Pancreas (tissue), 10 donors: ENCODE results near the gene FAM53A. TPM values are rescaled to one million over a fixed set of nuclear protein-coding genes. Genes with fewer than 3 reads are reported as not detected.

ENCODE experiments used
- ATAC-seq, 4 donors: fragments of 200-7000 bp; cut with Tn5 transposase; one replicate each; pipeline versions ENCODE4 v1.8.0 to v1.9.1; 2020; ENCODE audit warnings: mild to moderate bottlenecking in 4 of 4, moderate library complexity in 4 of 4
- DNase-seq, 6 donors: peaks; one replicate each; pipeline ENCODE4 v3.0.0-alpha.2; 2020
- FAIRE-seq: peaks from 2 replicates; lab custom pipeline; 2012; peaks lifted over from hg19 to GRCh38; lab: Jason Lieb, UNC
- H3K27ac ChIP-seq, 4 donors: fragments of 200-600 bp; sonication (generic); 1 replicate in 3 of 4; 2 replicates in 1 of 4; pipeline versions ENCODE4 v1.5.0 to v1.8.0; 2020
- H3K27me3 ChIP-seq, 4 donors: fragments of 200-600 bp; one replicate each; pipeline ENCODE4 v1.8.0; 2021
- H3K36me3 ChIP-seq, 3 donors: fragments of 200-600 bp; sonication (generic) in 1 of 3; one replicate each; pipeline versions ENCODE4 v1.5.0 to v1.8.0; 2020 to 2021
- H3K4me1 ChIP-seq, 3 donors: fragments of 200-600 bp; one replicate each; pipeline ENCODE4 v1.8.0; 2021
- H3K4me3 ChIP-seq, 4 donors: fragments of 200-600 bp; sonication (generic) in 2 of 4; one replicate each; pipeline versions ENCODE4 v1.5.0 to v1.8.0; 2020 to 2021
- H3K9me3 ChIP-seq, 4 donors: fragments of 200-600 bp; one replicate each; pipeline ENCODE4 v1.8.0; 2021
- CTCF ChIP-seq, 4 donors: fragments of 200-600 bp; sonication (generic) in 3 of 4; IDR thresholded peaks; one replicate each; pipeline versions ENCODE4 v1.5.0 to v1.8.0; 2021; ENCODE audit warnings: antibody characterized with exemption in 4 of 4
- WGBS, 2 donors: extraction: QIAGEN DNeasy Blood & Tissue Kit; methylation state at CpG; one replicate each; pipeline ENCODE4 v1.1.7; 2013; 5-methylcytosine and 5-hydroxymethylcytosine counted together
- intact Hi-C, 3 donors: fragments of 100-400 bp; cut with DNase I; formaldehyde crosslinking; loops; one replicate each; pipeline versions ENCODE4 v1.11.1 to v1.14.2; 2022
- polyA plus RNA-seq, 2 donors: library from polyadenylated mRNA; stranded (reverse); fragments of 200-250 nt; gene quantifications; one replicate each; pipeline ENCODE4 v1.2.3, GENCODE V29; 2013
- total RNA-seq, 6 donors: library from RNA; stranded (reverse); fragmentation: NEBNext Ultra II Directional in 4 of 6; extraction: Animal tissue kit (Norgen Biotek cat#: 25700) in 4 of 6; gene quantifications; one replicate each; pipeline versions ENCODE4 v1.2.1 to v1.2.4, GENCODE V29; 2021 to 2023
- donor health status: healthy with polysubstance abuse.
- donor health status: DM: no; HTN: no; CAD: no; lungs with moderate emphysema.
- donor health status: DM: no; HTN: no; CAD: no.
- donor health status: control.
- donor health status: control.
- donor health status: Bipolar disorder and iron deficiency.
- donor health status: DM: yes; HTN: yes; CAD: no.
- donor health status: DM: no; HTN: no; CAD: no.
- donor health status: DM: no; HTN: no; CAD: no.
- donor health status: DM: yes; HTN: yes; CAD: no.

Gene FAM53A
- total and polyA plus RNA-seq, 8 donors: 0.60 to 2.7 (median 1.3) TPM

GRCh38 chr4:1594871-1595788, 89.0 kb downstream of the FAM53A start:
- DNase-seq (peak in 3 of 6 donors; percentile 19 to 58 (median 41)), FAIRE-seq (no peak), ATAC-seq (no peak)
- Histone ChIP-seq H3K27ac (no peak overlapping the region), H3K36me3 (no peaks in the 10 kb centered on the region), H3K4me1 (no peaks in the 10 kb centered on the region), H3K27me3 (no peaks in the 10 kb centered on the region), H3K4me3 (no peak overlapping the region), H3K9me3 (no peaks in the 10 kb centered on the region)
- TF ChIP-seq CTCF (IDR thresholded peaks at IDR 0.05): no peak
- 70 to 78% methylated on average over 24 of the region's 24 CpGs for WGBS, 2 donors
- intact Hi-C loops: no loop called here

DNA sequence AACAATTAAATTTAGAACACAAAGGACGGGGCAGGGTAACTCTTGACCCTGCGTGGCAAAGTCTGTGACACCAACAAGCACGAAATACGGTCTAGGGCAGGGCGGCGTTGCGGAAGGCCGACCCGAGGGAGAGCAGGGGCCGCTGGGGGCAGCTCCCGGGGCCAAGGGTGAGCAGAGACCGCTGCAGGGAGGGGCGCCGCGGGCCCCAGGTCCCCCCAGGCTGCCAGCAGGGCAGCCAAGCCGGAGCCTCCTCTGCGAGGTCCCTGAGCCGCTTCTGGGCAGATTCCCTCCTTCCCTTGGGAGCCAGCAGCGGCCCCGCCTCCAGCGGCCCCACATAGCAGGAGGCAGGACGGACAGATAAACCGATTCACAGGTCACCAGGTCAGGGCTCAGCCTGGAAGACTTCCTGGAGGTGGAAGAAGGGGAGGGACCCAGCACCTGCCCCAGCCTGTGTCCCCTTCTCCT, 90.2 kb downstream of the FAM53A start:
- TF ChIP-seq CTCF (IDR thresholded peaks at IDR 0.05): no peak
- intact Hi-C loops: no loop called here
- H3K36me3 ChIP-seq: no peaks in the 10 kb centered on the region
- H3K27me3 ChIP-seq: no peaks in the 10 kb centered on the region
- H3K4me1 ChIP-seq: no peaks in the 10 kb centered on the region
- no peak overlapping the region for H3K4me3 ChIP-seq
- H3K9me3 ChIP-seq: peaks cover 0 to 5% (median 0%) of the 10 kb centered on the region in 4 donors
- ATAC-seq (no peak), FAIRE-seq (no peak), DNase-seq (peak in 2 of 6 donors; percentile 28)
- WGBS, 2 donors: 48 to 50% methylated on average over 23 of the region's 23 CpGs
- H3K27ac ChIP-seq: no peak overlapping the region

GRCh38 chr4:1593458-1593857, 90.7 kb downstream of the FAM53A start:
- no peaks in the 10 kb centered on the region for H3K27me3 ChIP-seq
- intact Hi-C loops: no loop called here
- TF ChIP-seq CTCF (IDR thresholded peaks at IDR 0.05): no peak
- 28 to 40% methylated on average over 19 of the region's 19 CpGs for WGBS, 2 donors
- H3K4me1 ChIP-seq: no peaks in the 10 kb centered on the region
- H3K9me3 ChIP-seq: peaks cover 0 to 5% (median 0%) of the 10 kb centered on the region in 4 donors
- H3K4me3 ChIP-seq: no peak overlapping the region
- no peak overlapping the region for H3K27ac ChIP-seq
- DNase-seq (peak in 2 of 6 donors; percentile 9 to 12), FAIRE-seq (no peak), ATAC-seq (no peak)
- H3K36me3 ChIP-seq: no peaks in the 10 kb centered on the region

DNA sequence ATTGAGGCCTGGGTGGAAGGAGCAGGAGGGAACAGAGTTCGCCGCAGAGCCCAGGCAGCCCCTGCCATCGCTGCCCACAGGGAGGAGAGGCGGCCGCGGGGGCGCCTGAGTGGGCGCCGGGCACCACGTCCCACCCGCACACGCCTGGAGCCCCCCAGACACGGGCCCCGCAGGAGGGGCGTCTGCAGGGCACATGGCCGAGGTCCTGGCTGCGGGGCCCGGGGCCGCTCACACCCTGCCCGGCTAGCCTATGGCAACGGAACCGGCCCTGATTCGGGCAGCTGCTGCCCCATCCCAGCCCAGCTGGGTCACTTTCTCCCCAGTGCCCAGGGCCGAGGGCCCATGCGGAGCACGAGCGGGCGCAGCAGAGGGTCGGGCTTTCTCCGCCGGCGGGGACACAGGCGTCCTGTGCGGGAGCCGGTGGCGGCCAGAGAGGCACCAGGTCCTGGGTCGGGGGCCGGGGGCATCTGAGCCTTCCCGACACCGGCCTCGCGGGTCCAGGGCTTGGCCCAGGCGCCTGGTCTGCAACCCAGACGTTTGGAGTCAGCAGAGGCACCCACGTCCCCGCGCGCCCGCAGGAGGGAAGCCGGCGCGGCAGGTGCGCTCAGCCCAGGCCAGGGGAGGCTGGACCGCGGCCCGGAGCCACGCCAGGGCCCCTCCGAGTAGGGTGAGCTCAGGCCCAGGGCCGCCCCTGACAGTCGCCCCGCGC, 91.2 kb downstream of the FAM53A start:
- no peaks in the 10 kb centered on the region for H3K36me3 ChIP-seq
- H3K27me3 ChIP-seq: no peaks in the 10 kb centered on the region
- H3K9me3 ChIP-seq: peaks cover 0 to 5% (median 0%) of the 10 kb centered on the region in 4 donors
- DNase-seq (peak in 3 of 6 donors; percentile 14 to 54 (median 48)), FAIRE-seq (no peak), ATAC-seq (no peak)
- no peak overlapping the region for H3K4me3 ChIP-seq
- no peak for TF ChIP-seq CTCF (IDR thresholded peaks at IDR 0.05)
- intact Hi-C loops: no loop called here
- WGBS, 2 donors: 72% methylated on average over 55 to 62 of the region's 62 CpGs
- H3K4me1 ChIP-seq: no peaks in the 10 kb centered on the region
- H3K27ac ChIP-seq: no peak overlapping the region
